MM.1S (cell line): ENCODE data around the gene PRM3.
A peak's percentile ranks its signal among the peaks of the same experiment; 100 is the strongest.

Experiments used
- DNase-seq: peaks from one replicate; pipeline ENCODE4 v3.0.0-alpha.2; 2015
- H2AFZ ChIP-seq: fragments of 300-600 bp; sonication (generic); 2 replicates; pipeline ENCODE4 v1.6.0; 2016; ENCODE audit warnings: antibody characterized with exemption, low read length
- H3F3A ChIP-seq: fragments of 300-600 bp; sonication (generic); 2 replicates; pipeline ENCODE4 v1.6.1; 2016; ENCODE audit warnings: mild to moderate bottlenecking, antibody characterized with exemption, low read length, moderate library complexity, mixed read lengths; ENCODE audit not compliant: insufficient read depth
- H3K27ac ChIP-seq: fragments of 300-600 bp; sonication (generic); 2 replicates; pipeline ENCODE4 v1.5.1; 2016; ENCODE audit warnings: mild to moderate bottlenecking, low read length
- H3K27me3 ChIP-seq: fragments of 300-600 bp; sonication (generic); replicated peaks from 2 replicates; pipeline ENCODE4 v1.6.0; 2016; ENCODE audit warnings: low read length; ENCODE audit not compliant: insufficient read depth
- H3K36me3 ChIP-seq: fragments of 300-600 bp; sonication (generic); replicated peaks from 2 replicates; pipeline ENCODE4 v1.6.1; 2016; ENCODE audit warnings: mild to moderate bottlenecking, low read length, mixed read lengths; ENCODE audit not compliant: insufficient read depth
- H3K4me1 ChIP-seq: fragments of 300-600 bp; sonication (generic); 2 replicates; pipeline ENCODE4 v1.6.1; 2016; ENCODE audit warnings: low read length, mixed read lengths
- H3K4me2 ChIP-seq: fragments of 300-600 bp; sonication (generic); 2 replicates; pipeline ENCODE4 v1.6.0; 2016; ENCODE audit warnings: low read depth, low read length
- H3K4me3 ChIP-seq: fragments of 300-600 bp; sonication (generic); 2 replicates; pipeline ENCODE4 v1.5.1; 2016; ENCODE audit warnings: low read length, mixed read lengths
- H3K79me2 ChIP-seq: fragments of 300-600 bp; sonication (generic); 2 replicates; pipeline ENCODE4 v1.6.1; 2016; ENCODE audit warnings: mixed run types, low read length, mixed read lengths
- H3K9ac ChIP-seq: fragments of 300-600 bp; sonication (generic); 2 replicates; pipeline ENCODE4 v1.6.1; 2016; ENCODE audit warnings: low read length, mixed read lengths
- H3K9me2 ChIP-seq: fragments of 300-600 bp; sonication (generic); replicated peaks from 2 replicates; pipeline ENCODE4 v1.6.1; 2016; ENCODE audit warnings: mild to moderate bottlenecking, low read length, mixed read lengths; ENCODE audit not compliant: insufficient read depth
- H3K9me3 ChIP-seq: fragments of 300-600 bp; sonication (generic); replicated peaks from 2 replicates; pipeline ENCODE4 v1.6.1; 2016; ENCODE audit warnings: mild to moderate bottlenecking, low read length, mixed read lengths; ENCODE audit not compliant: insufficient read depth
- H4K20me1 ChIP-seq: fragments of 300-600 bp; sonication (generic); 2 replicates; pipeline ENCODE4 v1.6.1; 2016; ENCODE audit warnings: mild to moderate bottlenecking, low read length, moderate library complexity, mixed read lengths; ENCODE audit not compliant: insufficient read depth
- CTCF ChIP-seq: fragments of 300-600 bp; sonication (generic); IDR thresholded peaks from 2 replicates; pipeline ENCODE4 v1.5.1; 2016; ENCODE audit warnings: antibody characterized with exemption, low read length, mixed read lengths
- EZH2 ChIP-seq: fragments of 300-600 bp; sonication (generic); optimal IDR thresholded peaks from 2 replicates; pipeline ENCODE3; 2017; ENCODE audit warnings: low read depth, mild to moderate bottlenecking, antibody characterized with exemption, low read length, mixed read lengths
- EZH2phosphoT487 ChIP-seq: fragments of 300-600 bp; sonication (generic); IDR thresholded peaks from 2 replicates; pipeline ENCODE4 v1.6.1; 2018; ENCODE audit warnings: antibody characterized with exemption, low read length

Gene PRM3

DNA sequence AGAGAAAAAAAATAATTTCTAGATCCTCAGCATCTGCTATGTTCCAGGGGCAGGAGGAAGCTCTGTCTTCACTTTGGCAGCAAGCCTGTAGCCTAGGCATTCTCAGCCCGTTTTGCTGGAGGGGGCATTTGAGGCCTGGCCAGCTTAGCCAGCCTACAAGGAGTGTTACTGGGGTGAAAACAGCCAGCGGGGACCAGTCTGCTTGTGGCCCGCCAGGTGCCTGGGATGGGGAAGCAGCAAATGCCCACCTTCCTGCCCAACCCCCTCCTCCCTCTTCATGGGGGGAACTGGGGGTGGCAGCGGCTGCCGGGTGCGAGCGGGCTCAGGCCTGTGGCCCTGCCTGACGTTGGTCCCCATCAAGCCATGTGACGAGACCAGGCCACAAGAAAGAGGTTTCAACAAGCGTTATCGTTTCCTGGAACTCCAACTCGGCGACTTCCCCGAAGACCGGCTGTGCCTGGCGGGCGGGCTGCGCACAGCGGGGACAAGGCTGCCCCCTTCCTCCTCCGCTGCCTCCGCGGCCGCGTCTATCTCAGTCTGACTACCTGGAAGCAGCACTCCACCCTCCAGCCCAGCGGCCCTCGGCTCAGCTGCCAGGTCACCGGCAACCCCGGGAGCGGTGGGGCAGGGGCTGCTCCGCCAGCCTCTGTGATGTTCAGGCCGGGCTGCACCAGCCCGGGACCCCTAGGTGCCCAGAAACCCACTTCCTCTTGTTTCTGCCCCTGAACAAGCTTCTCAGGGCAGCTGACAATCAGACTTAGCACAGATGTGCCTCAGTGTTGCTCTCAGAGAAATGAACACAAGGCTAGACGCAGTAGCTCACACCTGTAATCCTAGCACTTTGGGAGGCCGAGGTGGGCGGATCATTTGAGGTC is 40.3 kb downstream of the PRM3 start:
- Histone ChIP-seq H3K36me3 (no peaks in the 10 kb centered on the region), H3K4me2 (no peak overlapping the region), H4K20me1 (no peaks in the 10 kb centered on the region), H3K9me3 (no peaks in the 10 kb centered on the region), H3K4me1 (0 out of 2 replicates have a peak, but pooled peaks cover 4% of the 10 kb centered on the region), H3K4me3 (no peak overlapping the region), H3K27ac (no peak overlapping the region), H3K9me2 (no peaks in the 10 kb centered on the region), H2AFZ (no peak overlapping the region), H3F3A (no peaks in the 10 kb centered on the region), H3K27me3 (no peaks in the 10 kb centered on the region), H3K9ac (no peak overlapping the region), H3K79me2 (no peaks in the 10 kb centered on the region)
- TF ChIP-seq EZH2 (no peak), EZH2phosphoT487 (no peak), CTCF (no peak)
- no peak for DNase-seq

DNA sequence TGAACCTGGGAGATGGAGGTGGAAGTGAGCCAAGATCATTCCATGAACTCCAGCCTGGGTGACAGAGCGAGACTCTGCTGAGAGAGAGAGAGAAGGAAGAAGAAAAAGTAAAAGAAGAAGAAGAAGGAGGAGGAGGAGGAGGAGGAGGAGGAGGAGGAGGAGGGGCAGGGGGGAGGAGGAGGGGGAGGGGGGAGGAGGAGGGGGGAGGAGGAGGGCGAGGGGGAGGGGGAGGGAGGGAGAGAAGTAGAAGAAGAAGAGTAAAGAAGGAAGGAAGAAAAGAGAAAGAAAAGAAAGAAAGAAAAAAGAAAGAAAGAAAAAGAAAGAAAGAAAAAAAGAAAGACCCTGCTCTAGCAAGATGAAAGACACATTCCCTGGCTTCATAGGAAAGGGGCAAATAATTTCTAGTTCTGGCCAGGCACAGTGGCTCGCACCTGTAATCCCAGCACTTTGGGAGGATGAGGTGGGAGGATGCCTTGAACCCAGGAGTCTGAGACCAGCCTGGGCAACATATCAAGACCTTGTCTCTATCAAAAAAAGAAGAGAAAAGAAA is 41.1 kb downstream of the PRM3 start:
- no peak for DNase-seq
- Histone ChIP-seq H3F3A (no peaks in the 10 kb centered on the region), H2AFZ (no peak overlapping the region), H3K36me3 (no peaks in the 10 kb centered on the region), H4K20me1 (no peaks in the 10 kb centered on the region), H3K9me2 (no peaks in the 10 kb centered on the region), H3K27me3 (no peaks in the 10 kb centered on the region), H3K9ac (no peak overlapping the region), H3K79me2 (no peaks in the 10 kb centered on the region), H3K9me3 (no peaks in the 10 kb centered on the region), H3K4me2 (no peak overlapping the region), H3K27ac (no peak overlapping the region), H3K4me3 (no peak overlapping the region), H3K4me1 (0 out of 2 replicates have a peak, but pooled peaks cover 4% of the 10 kb centered on the region)
- TF ChIP-seq CTCF (no peak), EZH2 (no peak), EZH2phosphoT487 (no peak)

DNA sequence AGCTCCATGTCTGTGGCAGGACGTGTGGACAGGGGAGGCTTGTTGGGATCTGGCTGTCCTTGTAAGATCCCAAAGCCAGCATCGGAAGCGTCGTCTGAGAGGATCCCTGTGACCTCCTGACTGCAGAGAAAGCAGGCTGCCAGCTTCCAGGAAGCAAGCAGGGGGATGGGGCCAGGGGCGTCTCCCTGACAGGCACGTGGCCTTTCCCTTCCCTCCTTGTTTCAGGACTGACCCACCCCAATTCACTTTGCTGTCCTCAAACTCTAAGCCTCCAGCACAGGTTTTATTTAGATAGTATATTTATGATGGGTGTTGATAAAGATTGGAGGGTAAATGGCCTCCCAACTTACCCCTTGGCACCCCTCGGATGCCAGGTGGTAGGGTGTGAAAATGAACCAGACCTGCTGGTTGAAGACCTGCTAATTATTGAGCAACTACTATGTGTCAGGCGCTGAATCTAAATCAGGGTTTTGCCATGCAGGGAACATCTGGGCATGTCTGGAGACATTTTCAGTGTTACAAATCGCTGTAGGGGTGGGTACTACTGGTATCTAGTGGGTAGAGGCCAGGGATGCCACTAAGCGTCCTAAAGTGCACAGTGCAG is 42.0 kb downstream of the PRM3 start:
- no peak overlapping the region for H2AFZ ChIP-seq
- H3K9me3 ChIP-seq: no peaks in the 10 kb centered on the region
- DNase-seq: no peak
- no peaks in the 10 kb centered on the region for H3K9me2 ChIP-seq
- no peak overlapping the region for H3K9ac ChIP-seq
- H4K20me1 ChIP-seq: no peaks in the 10 kb centered on the region
- H3K4me1 ChIP-seq: 0 out of 2 replicates have a peak, but pooled peaks cover 4% of the 10 kb centered on the region
- H3K79me2 ChIP-seq: no peaks in the 10 kb centered on the region
- no peaks in the 10 kb centered on the region for H3F3A ChIP-seq
- H3K27ac ChIP-seq: no peak overlapping the region
- TF ChIP-seq EZH2phosphoT487: no peak
- TF ChIP-seq CTCF: no peak
- no peak for TF ChIP-seq EZH2
- no peak overlapping the region for H3K4me3 ChIP-seq
- peaks cover under 1% of the 10 kb centered on the region; the same call in 1 of the 2 replicates for H3K27me3 ChIP-seq
- H3K4me2 ChIP-seq: 0 out of 2 replicates have a peak overlapping the region, but pooled peaks have one; percentile 21
- H3K36me3 ChIP-seq: no peaks in the 10 kb centered on the region
